GM18951 (cell line): ENCODE measurements around the gene ZNF337.
"Not testable (repeated sequence)": the region's sequence is repeated elsewhere in the genome, so short reads cannot be mapped to it uniquely, and the experiment has no call there.

ENCODE experiments used
- POLR2A ChIP-seq: IDR thresholded peaks from 4 replicates; pipeline ENCODE4 v1.6.1; 2011; ENCODE audit warnings: mild to moderate bottlenecking; ENCODE audit not compliant: insufficient read length, insufficient read depth; ENCODE audit errors: extremely low read depth
- in situ Hi-C: fragments of 300-500 bp; cut with MboI; formaldehyde crosslinking; loops from one replicate; pipeline ENCODE4 v1.12.0; 2022; ENCODE audit warnings: low sequenced_read_pairs, mixed read lengths, inconsistent platforms; ENCODE audit not compliant: unreplicated experiment

The ZNF337 gene

DNA sequence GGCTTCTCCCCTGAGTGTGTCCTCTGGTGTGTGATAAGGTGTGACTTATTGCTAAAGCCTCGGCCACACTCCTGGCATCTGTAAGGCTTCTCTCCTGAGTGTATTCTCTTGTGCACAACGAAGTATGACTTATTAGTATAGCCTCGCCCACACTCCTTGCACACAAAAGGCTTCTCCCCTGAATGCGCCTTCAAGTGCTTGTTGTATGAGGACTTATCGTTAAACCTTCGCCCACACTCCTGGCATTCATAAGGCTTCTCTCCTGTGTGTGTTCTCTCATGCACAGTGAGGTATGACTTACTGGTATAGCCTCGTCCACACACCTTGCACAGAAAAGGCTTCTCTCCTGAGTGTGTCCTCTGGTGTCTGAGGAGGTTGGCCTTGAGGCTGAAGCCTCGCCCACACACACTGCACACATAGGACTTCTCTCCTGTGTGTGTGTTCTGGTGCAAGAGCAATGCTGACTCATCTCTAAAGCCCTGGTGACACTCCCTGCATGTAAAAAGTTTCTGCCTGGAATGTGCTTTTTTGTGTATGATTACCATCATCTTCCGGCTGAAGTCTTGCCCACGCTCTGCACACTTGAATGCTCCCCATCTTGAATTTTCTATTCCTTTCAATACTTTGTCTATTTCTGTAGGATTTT lies 20.4 kb downstream of the ZNF337 start:
- no peak for TF ChIP-seq POLR2A
- in situ Hi-C loops = no loop called here

- TF ChIP-seq POLR2A = no peak
Observed at GRCh38 chr20:25675161-25675560, 21.5 kb downstream of the ZNF337 start.

DNA sequence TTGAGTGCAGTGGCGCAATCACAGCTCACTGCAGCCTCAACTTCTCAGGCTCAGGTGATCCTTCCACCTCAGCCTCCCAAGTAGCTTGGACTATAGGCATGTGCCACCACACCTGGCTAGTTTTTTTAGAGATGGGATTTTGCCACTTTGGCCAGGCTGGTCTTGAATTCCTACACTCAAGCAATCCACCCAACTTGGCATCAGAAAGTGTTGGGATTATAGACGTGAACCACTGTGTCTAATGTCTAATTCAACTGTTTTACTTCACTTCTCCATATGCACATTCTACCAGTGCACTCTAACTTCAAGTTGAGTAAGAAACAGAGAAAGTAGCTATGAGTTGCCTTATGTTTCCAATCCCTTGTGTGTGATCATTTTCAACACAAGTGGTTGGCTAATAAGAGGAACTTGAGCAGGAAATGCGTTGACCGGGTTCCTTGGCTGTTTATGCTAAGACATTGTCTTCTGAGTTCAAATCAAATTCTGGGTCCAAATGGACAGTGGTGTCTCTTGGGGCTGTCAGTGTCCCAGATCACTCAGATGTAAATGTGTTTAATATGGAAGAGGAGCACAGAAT lies 23.9 kb downstream of the ZNF337 start:
- in situ Hi-C loops = no loop called here
- no peak for TF ChIP-seq POLR2A

More at GRCh38 chr20:25675161-25675560, 21.5 kb downstream of the ZNF337 start:
- in situ Hi-C loops = no loop called here

DNA sequence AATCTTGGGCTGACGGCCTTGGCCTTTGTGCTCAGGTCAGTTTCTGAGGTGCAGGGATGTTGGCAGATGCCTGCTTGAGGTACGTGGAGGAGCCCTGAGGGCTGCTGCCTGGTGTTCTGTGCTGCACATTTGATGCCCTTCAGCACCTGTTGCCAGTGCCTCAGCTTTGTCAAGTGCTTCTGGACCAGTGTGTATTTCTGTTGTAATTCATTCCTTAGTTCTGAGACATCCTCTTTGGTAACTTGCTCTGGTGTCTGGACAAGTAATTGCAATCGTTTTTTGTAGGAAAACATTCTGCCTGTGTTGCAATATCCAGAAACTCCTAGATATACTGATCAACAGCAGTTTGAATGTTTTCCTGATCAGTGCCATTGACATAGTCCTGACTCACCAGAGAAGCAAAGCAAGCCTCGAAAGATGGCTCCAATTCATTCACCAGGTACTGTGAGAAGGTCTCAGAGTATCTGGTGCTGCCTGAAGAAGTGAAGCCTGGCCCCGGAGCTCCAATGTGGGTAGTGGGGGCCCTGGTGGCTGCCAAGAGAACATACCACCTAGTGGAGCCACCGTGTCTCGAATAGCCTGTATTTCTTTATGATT lies 26.7 kb downstream of the ZNF337 start:
- in situ Hi-C loops = no loop called here
- no peak for TF ChIP-seq POLR2A

- in situ Hi-C loops = no loop called here
- no peak for TF ChIP-seq POLR2A
Observed at GRCh38 chr20:25668446-25668845, 28.2 kb downstream of the ZNF337 start.

DNA sequence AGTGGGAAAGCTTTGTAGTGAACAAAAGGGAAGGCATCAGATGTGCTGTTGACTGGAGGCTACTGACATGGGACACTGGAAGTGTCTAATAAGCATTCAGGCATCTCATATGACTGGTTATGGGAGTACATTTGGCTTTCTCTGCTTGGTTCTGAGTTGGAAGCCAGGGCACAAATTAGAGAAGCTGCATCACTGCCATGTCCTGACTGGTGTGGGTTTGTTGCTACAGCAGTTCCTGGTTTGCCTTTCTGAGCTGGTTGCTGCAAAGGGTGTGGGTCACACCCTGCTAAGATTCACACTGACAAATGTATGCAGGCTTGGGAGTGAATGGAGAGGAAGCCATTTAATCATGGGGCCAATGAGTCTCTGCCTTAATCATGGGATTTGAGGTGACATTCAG lies 36.7 kb downstream of the ZNF337 start:
- TF ChIP-seq POLR2A = no peak
- in situ Hi-C loops = no loop called here

GRCh38 chr20:25654487-25654886 lies 42.2 kb downstream of the ZNF337 start:
- in situ Hi-C loops = no loop called here
- no peak for TF ChIP-seq POLR2A

DNA sequence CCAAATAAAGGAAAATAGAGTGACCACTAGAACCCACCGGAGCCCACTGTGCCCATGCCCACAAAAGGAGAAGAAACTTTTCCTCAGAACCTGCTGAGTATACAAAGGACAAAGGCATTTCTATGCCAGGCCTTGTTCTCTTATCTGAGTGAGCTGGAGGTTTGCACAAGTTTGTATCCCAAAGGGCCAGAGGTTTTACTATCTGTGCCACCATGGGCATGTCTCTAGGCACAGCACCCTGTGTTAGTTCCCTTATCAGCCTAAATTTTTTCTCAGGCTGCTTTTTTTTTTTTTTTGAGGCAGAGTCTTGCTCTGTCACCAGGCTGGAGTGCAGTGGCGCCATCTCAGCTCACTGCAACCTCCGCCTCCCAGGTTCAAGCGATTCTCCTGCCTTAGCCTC lies 43.8 kb downstream of the ZNF337 start:
- in situ Hi-C loops = not testable (repeated sequence)

DNA sequence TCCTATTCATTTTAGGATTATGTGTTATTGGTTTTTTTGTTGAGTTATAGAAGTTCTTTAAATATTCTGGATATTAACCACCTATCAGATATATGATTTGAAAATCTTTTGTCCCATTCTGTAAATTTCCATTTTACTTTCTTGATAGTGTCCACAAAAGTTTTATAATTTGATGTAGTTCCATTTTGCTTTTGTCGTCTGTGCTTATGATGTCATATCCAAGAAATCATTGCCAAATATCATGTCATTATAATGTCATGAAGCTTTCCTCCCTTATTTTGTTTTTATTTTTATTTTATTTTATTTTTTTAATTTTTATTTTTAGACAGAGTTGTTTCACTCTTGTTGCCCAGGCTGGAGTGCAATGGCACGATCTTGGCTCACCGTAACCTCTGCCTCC lies 51.8 kb downstream of the ZNF337 start:
- in situ Hi-C loops = no loop called here
- no peak for TF ChIP-seq POLR2A

DNA sequence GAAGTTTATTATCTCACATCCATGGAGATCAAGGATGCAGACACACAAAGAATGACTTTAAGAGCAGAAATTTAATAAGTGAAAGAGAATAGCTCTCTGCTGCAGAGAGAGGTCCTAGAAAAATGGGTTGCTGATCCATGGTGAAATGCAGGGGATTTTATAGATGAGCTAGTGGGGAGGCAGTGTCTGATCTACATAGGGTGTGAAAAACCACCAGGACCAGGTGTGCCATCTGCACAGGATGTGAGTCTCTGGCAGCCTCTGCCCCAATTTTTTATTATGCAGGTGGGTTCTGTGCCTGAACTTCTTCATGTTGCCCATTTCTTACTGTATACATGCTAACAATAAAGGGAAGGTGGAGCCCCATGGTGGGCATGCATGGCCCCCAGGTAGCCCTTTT lies 52.9 kb downstream of the ZNF337 start:
- TF ChIP-seq POLR2A = no peak
- in situ Hi-C loops = no loop called here

DNA sequence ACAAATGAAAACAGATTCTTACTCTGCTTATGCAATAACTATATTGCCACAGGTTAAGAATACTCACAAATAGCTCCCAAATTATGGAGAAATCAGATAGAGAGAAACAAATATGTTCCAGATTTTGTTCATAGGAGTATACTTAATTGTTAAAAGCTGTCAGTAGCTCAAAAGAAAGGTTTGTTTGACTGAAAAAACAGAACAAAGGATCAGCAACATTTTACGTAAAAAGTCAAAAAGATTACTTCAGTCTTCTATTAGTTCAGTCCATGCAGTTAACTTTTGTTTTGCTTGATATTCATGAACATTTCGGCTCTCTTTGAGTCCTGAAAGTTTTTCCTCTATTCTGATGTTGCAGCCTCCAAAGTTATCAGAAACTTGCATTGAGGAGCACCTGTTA lies 59.4 kb downstream of the ZNF337 start:
- no peak for TF ChIP-seq POLR2A
- in situ Hi-C loops = no loop called here

- TF ChIP-seq POLR2A = no peak
- in situ Hi-C loops = no loop called here
Observed at GRCh38 chr20:25632940-25633790, 63.5 kb downstream of the ZNF337 start.

DNA sequence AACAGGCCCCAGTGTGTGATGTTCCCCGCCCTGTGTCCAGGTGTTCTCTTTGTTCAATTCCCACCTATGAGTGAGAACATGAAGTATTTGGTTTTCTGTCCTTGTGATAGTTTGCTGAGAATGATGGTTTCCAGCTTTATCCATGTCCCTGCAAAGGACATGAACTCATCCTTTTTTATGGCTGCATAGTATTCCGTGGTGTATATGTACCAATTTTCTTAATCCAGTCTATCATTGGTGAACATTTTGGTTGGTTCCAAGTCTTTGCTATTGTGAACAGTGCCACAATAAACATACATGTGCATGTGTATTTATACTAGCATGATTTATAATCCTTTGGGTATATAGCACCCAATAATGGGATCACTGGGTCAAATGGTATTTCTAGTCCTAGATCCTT lies 66.0 kb downstream of the ZNF337 start:
- in situ Hi-C loops = not testable (repeated sequence)

GRCh38 chr20:25629816-25630499 lies 66.7 kb downstream of the ZNF337 start:
- TF ChIP-seq POLR2A = no peak
- in situ Hi-C loops = no loop called here
